ENCODE data around the gene DDX23.

- no peak for TF ChIP-seq EZH2 (IDR thresholded peaks at IDR 0.05)
- TF ChIP-seq POLR2AphosphoS5 (IDR thresholded peaks at IDR 0.05; ENCODE audit: borderline replicate concordance, low read depth, low read length), result no peak
Observed at GRCh38 chr12:48899651-48900050, 47.7 kb upstream of the DDX23 start.
